ENCODE results near the gene GRM8. TPM values are rescaled to one million over a fixed set of nuclear protein-coding genes. Genes with fewer than 3 reads are reported as not detected.
"Not testable (repeated sequence)": the region's sequence is repeated elsewhere in the genome, so short reads cannot be mapped to it uniquely, and the experiment has no call there.

The GRM8 gene
- total RNA-seq, 1 experiment from 2014 or later = not detected

GRCh38 chr7:126924477-126924876 is 328.3 kb downstream of the GRM8 start:
- no peak for DNase-seq (ENCODE audit: low read depth)

- DNase-seq (ENCODE audit: low read depth) = not testable (repeated sequence)
Observed at GRCh38 chr7:126911627-126912026, 341.1 kb downstream of the GRM8 start.

DNA sequence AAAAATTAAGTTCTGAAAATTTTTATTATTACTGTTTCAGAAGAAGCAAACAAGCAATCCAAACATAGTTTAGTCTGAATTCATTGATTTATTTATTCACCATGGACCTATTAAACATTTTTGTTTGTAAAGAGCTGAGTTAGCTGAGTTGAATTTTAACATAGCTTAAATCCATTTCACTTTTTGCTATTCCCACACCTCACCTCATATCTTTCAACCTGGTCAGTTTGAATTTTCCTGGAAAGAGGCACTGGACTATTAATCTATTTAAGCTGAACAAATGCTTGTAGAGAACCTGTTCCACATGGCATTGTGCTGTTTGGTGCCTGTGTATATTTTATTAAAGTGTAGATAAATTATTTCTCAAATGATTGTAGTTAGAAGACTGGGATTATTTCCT is 344.2 kb downstream of the GRM8 start:
- DNase-seq (ENCODE audit: low read depth) = not testable (repeated sequence)

- not testable (repeated sequence) for DNase-seq (ENCODE audit: low read depth)
Observed at GRCh38 chr7:126907657-126908056, 345.1 kb downstream of the GRM8 start.

- DNase-seq (ENCODE audit: low read depth) = not testable (repeated sequence)
Observed at GRCh38 chr7:126905255-126905654, 347.5 kb downstream of the GRM8 start.

DNA sequence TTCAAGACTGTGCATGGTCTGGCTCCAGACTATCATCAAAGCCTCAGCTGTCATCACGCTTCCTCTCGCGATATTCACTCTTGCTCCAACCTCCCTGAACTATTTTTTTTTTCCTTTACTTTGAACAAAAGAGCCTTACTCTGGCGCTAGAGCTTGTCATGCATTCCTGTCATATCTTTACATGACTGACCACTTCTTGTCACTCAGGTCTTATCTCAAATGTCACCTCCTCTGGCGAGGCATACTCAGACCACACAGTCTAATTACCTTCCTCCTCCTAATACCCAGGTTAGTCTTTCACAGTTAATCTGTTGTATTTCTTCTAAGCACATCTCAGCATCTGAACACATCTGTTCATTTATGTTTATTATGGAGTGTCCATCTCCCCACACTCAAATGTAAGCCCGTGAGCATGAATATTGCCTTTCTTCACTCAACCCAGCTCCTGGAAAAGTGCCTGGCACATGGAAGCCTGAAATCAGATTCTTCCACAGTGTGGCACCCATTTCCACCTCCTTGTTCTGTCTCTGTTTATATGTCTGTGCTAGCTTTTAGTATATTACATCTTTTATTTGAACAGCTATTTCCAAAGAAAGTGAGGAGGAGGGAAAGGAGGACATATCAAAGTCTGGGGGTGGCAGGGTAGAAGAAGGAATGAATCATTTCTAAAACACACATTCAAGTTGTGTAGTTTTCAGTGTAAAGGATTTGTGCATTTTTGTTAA is 351.5 kb downstream of the GRM8 start:
- DNase-seq (ENCODE audit: low read depth) = not testable (repeated sequence)

GRCh38 chr7:126887980-126888379 is 364.8 kb downstream of the GRM8 start:
- DNase-seq (ENCODE audit: low read depth) = not testable (repeated sequence)

DNA sequence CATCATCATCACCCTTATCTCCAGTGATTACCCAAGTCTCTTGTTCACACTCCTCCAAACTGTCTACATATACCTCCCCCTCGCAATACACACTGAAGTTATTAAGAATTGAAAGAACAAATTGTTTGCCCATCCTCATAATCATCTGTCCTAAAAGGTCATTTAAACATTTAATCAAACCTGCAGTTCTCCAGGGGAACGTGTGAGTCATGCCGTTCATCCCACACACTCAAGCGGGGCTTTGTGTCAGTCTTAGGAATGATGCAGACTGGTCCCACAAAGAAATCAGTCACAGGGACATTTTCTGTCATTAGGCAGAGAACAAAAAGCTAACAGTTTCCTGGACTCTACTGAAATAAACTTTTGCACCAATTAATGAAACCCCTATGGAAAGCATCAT is 365.2 kb downstream of the GRM8 start:
- DNase-seq (ENCODE audit: low read depth) = peak; percentile 36

GRCh38 chr7:126882730-126883129 is 370.0 kb downstream of the GRM8 start:
- DNase-seq (ENCODE audit: low read depth) = not testable (repeated sequence)

DNA sequence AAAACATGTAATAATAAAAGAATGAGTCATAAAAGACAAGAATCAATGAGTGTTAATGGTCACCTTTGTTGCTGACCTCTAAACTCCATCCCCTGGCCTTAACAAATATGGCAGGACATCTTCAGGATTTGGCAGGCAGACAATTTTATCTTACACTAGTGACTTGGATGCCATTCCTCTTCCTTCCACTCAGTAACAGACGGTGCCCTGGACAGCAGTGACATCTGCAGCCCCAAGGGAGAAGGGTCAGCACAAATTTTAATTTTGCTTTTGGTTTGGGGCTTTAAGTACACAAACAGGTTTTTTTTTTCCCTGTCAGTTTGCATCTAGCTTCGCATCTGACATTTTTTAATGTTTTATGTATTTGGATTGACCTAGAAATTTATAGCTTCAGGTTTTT is 370.8 kb downstream of the GRM8 start:
- not testable (repeated sequence) for DNase-seq (ENCODE audit: low read depth)

- DNase-seq (ENCODE audit: low read depth) = no peak
Observed at GRCh38 chr7:126881315-126881714, 371.4 kb downstream of the GRM8 start.

DNA sequence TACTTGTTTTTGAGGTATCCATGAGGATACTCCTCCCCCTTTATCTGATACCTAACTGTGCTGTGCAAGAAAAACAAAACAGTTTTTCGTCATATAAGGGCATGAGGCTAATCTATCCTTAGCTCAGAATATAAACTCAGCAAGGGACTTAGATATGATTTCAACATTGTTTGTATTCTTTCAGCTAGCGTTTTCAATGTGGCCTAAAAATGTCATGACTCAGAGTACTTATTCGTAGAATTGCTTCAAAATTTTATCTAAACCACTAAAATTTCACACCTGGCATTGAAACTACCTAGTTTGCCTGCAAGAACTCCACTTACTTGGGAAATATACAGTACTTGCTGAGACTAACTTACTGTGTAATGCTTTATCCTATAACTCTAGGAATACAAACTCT is 376.2 kb downstream of the GRM8 start:
- DNase-seq (ENCODE audit: low read depth) = not testable (repeated sequence)

- DNase-seq (ENCODE audit: low read depth) = no peak
Observed at GRCh38 chr7:126856691-126857291, 395.9 kb downstream of the GRM8 start.

DNA sequence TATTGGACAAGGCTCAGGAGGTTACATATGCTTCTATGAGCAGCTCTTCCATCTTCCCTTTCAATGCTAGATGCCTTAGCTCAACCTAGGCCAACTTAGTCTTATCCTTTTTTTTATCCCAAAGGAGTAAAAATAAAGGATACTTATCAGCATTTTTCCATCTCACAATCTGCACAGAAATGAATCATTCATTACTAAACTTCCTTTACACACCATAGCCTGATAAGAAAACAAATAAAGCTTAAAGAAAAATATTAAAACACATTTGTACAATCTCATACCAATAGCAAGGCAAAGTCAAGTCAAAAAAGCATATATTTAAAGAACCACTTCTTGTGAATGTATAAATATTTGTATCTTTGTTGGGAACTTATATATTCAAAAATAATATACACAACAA is 407.4 kb downstream of the GRM8 start:
- no peak for DNase-seq (ENCODE audit: low read depth)

DNA sequence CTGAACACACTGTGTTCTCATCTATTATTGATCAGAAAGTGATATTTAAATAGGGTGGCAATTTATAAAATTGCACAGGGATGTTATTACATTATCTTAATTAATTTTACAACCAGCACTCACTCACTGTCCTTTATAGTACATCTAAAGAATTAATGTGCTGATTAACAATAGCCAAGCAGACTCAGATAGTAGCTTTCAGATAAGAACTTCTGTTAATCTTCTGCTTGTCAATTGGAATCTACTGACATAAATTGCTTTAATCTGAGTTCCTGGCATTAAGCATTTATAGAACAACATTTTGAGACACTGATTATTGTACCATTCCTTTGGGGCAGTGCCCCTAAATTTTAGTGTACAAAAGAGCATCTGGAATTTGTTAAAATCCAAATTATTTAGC is 408.9 kb downstream of the GRM8 start:
- no peak for DNase-seq (ENCODE audit: low read depth)

GRCh38 chr7:126843336-126843735 is 409.4 kb downstream of the GRM8 start:
- no peak for DNase-seq (ENCODE audit: low read depth)

DNA sequence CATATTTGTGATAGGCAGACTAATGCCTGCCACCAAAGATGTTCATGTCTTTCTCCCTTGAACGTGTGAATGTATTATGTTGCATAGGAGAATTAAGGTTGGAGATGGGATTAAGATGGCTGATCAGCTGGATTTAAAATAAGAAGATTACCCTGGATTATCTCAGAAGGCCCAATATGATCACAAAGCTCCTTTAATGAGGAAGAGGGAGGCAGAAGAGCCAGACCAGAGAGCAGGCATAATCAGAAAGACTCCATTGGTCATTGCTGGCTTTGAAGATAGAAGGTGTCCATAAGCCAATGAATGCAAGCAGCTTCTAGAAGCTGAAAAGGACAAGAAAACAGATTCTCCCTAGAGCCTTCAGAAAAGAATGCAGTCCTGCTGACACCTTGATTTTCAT is 410.3 kb downstream of the GRM8 start:
- DNase-seq (ENCODE audit: low read depth) = no peak

DNA sequence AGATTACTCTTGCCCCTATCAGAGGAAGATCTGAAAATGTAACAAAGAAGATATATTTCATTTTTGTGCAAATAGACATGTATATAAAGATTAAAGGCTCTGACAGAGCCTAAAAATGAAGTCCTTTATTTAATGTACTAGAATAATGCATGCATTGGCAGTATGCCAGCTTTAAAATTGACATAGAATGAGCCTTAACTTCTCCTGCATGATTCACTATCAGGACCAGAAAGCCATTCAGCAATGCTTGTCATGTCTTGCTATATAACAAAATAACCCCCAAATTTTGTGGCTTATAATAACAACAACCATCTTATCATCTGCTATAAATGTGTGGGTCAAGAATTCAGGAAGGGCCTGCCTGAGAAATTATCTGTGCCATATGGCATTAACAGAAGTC is 411.9 kb downstream of the GRM8 start:
- no peak for DNase-seq (ENCODE audit: low read depth)

DNA sequence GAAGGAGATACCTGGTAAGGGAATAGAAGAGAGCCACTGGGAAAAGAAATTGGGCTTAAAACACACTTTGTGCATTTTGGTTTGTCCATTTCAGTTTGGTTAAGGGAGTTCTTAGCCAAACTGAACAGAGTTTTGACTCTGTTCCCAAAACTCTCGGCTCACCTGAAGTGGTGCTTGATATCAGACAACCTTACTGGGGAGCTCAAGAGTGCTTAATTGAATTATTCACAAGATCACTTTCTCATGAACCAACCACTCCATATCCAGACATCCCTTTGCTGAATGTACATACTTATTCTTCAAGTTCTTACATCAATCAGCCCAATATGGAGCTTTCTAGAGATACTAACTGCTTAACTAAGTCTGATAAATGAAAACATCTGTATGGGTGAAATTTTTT is 413.1 kb downstream of the GRM8 start:
- DNase-seq (ENCODE audit: low read depth) = no peak

GRCh38 chr7:126838194-126838593 is 414.5 kb downstream of the GRM8 start:
- DNase-seq (ENCODE audit: low read depth) = no peak

- not testable (repeated sequence) for DNase-seq (ENCODE audit: low read depth)
Observed at GRCh38 chr7:126831241-126831640, 421.5 kb downstream of the GRM8 start.

DNA sequence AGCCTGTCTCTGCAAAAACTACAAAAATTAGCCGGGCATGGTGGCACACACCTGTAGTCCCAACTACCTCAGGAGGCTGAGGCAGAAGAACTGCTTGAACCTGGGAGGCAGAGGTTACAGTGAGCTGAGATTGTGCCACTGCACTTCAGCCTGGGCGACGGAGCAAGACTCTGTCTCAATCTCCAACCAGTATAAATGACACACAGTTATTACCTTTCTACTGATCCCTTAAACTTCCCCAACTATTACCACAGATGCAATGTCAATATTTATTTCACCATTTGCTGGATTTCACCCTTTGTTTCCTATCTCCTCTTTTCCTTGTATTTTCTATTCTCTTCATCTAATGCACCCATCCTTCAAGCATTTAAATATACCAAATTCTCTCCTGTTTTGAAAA is 431.8 kb downstream of the GRM8 start:
- no peak for DNase-seq (ENCODE audit: low read depth)

GRCh38 chr7:126819197-126819484 is 433.6 kb downstream of the GRM8 start:
- no peak for DNase-seq (ENCODE audit: low read depth)
